ENCODE results near the gene PHF10. TPM values are rescaled to one million over a fixed set of nuclear protein-coding genes. Genes with fewer than 3 reads are reported as not detected.

The PHF10 gene
- total RNA-seq, 6 experiments from 2014 or later, result 14.4 to 20.4 (median 18.7) TPM

- Mint-ChIP-seq H3K9me3 (no peaks in the 10 kb centered on the region), H3K36me3 (ENCODE audit: low read depth) (no peaks in the 10 kb centered on the region), H3K27ac (no peak overlapping the region), H3K4me3 (no peak overlapping the region), H3K4me1 (ENCODE audit: low read depth) (peaks cover 9% of the 10 kb centered on the region), H3K27me3 (ENCODE audit: insufficient read depth) (peaks cover 2% of the 10 kb centered on the region)
- no peak for DNase-seq
- no peak for TF ChIP-seq CTCF (IDR thresholded peaks at IDR 0.05)
Observed at GRCh38 chr6:169745405-169745804, 21.1 kb upstream of the PHF10 start.

- Mint-ChIP-seq H3K4me1 (ENCODE audit: low read depth) (no peaks in the 10 kb centered on the region), H3K36me3 (ENCODE audit: low read depth) (no peaks in the 10 kb centered on the region), H3K27ac (no peak overlapping the region), H3K4me3 (no peak overlapping the region), H3K27me3 (ENCODE audit: insufficient read depth) (peaks cover 6% of the 10 kb centered on the region), H3K9me3 (no peaks in the 10 kb centered on the region)
- no peak for DNase-seq
- TF ChIP-seq CTCF (IDR thresholded peaks at IDR 0.05), result no peak
Observed at GRCh38 chr6:169741344-169741743, 17.0 kb upstream of the PHF10 start.

- Mint-ChIP-seq H3K4me3 (no peak overlapping the region), H3K9me3 (no peaks in the 10 kb centered on the region), H3K36me3 (ENCODE audit: low read depth) (no peaks in the 10 kb centered on the region), H3K4me1 (ENCODE audit: low read depth) (no peaks in the 10 kb centered on the region), H3K27me3 (ENCODE audit: insufficient read depth) (peaks cover 21% of the 10 kb centered on the region), H3K27ac (no peak overlapping the region)
- no peak for TF ChIP-seq CTCF (IDR thresholded peaks at IDR 0.05)
- no peak for DNase-seq
Observed at GRCh38 chr6:169738976-169739529, 14.8 kb upstream of the PHF10 start.

- peaks cover 25% of the 10 kb centered on the region for H3K27me3 Mint-ChIP-seq (ENCODE audit: insufficient read depth)
Observed at GRCh38 chr6:169738204-169738975, 14.1 kb upstream of the PHF10 start.

GRCh38 chr6:169729961-169730360 is 5.7 kb upstream of the PHF10 start:
- DNase-seq, result no peak
- H3K4me1 Mint-ChIP-seq (ENCODE audit: low read depth), result peaks cover 12% of the 10 kb centered on the region

More at GRCh38 chr6:169738204-169738975, 14.1 kb upstream of the PHF10 start:
- H3K4me3 Mint-ChIP-seq, result no peak overlapping the region
- TF ChIP-seq CTCF (IDR thresholded peaks at IDR 0.05), result no peak
- DNase-seq, result no peak
- no peak overlapping the region for H3K27ac Mint-ChIP-seq
- H3K36me3 Mint-ChIP-seq (ENCODE audit: low read depth), result no peaks in the 10 kb centered on the region
- no peaks in the 10 kb centered on the region for H3K4me1 Mint-ChIP-seq (ENCODE audit: low read depth)
- no peaks in the 10 kb centered on the region for H3K9me3 Mint-ChIP-seq

More at GRCh38 chr6:169729961-169730360, 5.7 kb upstream of the PHF10 start:
- Mint-ChIP-seq H3K36me3 (ENCODE audit: low read depth) (no peaks in the 10 kb centered on the region), H3K9me3 (no peaks in the 10 kb centered on the region), H3K27me3 (ENCODE audit: insufficient read depth) (peaks cover 16% of the 10 kb centered on the region), H3K27ac (no peak overlapping the region), H3K4me3 (no peak overlapping the region)
- TF ChIP-seq CTCF (IDR thresholded peaks at IDR 0.05), result no peak
